Astrocyte (in vitro differentiated cells and primary cell): ENCODE measurements around the gene PTH1R.

ENCODE experiments used
- EZH2 ChIP-seq: IDR thresholded peaks from 2 replicates; pipeline ENCODE4 v1.6.1; 2012; ENCODE audit warnings: mild to moderate bottlenecking, low read length, inconsistent platforms; ENCODE audit not compliant: insufficient read depth
- TF ChIP-seq, protein P1 (sequence below): IDR thresholded peaks from 2 replicates; pipeline ENCODE4 v1.5.1; 2011; ENCODE audit warnings: low read depth, mild to moderate bottlenecking, inconsistent platforms, low read length, moderate library complexity; ENCODE audit not compliant: insufficient read depth

DNA sequence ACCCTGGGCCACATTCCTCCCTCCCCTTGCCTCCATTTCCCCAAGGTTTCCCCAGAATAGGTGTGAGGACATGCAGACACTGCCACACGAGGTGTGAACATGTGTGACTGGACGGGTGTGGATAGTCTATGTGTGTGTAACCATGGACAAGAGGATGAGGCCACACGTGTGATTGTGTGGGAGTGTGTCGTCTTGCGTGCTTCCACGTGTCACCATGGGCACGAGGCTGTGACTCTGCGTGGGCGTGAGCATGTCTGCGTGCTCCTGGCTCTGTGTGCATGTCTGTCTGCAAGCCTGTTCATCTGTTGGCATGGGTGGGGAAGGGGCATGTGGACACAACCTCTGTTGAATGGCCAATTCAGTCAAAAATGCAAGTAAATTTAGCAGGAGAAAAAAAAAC lies 8.1 kb upstream of the PTH1R start:
- TF ChIP-seq EZH2, result no peak
- TF ChIP-seq, protein P1, sequence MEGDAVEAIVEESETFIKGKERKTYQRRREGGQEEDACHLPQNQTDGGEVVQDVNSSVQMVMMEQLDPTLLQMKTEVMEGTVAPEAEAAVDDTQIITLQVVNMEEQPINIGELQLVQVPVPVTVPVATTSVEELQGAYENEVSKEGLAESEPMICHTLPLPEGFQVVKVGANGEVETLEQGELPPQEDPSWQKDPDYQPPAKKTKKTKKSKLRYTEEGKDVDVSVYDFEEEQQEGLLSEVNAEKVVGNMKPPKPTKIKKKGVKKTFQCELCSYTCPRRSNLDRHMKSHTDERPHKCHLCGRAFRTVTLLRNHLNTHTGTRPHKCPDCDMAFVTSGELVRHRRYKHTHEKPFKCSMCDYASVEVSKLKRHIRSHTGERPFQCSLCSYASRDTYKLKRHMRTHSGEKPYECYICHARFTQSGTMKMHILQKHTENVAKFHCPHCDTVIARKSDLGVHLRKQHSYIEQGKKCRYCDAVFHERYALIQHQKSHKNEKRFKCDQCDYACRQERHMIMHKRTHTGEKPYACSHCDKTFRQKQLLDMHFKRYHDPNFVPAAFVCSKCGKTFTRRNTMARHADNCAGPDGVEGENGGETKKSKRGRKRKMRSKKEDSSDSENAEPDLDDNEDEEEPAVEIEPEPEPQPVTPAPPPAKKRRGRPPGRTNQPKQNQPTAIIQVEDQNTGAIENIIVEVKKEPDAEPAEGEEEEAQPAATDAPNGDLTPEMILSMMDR, result no peak
